ENCODE results near the gene EOGT.

The EOGT gene

GRCh38 chr3:69013253-69014021 lies at the start of gene EOGT:
Gene EOGT, minus strand, starts transcription at chr3:69013684. Its CDS starts 3,838 bp downstream, at chr3:69009846.
- Histone ChIP-seq H3K9ac (ENCODE audit: low read length in 5 of 5) (peak within 1 kb of the TSS; percentile 22 to 89 (median 86)), H3K9me3 (ENCODE audit: control insufficient read depth in 5 of 5, low read length in 5 of 5) (no peaks in the 10 kb centered on the region), H3K4me1 (ENCODE audit: control insufficient read depth in 5 of 5, insufficient read depth in 5 of 5, low read length in 5 of 5) (peaks cover 2 to 37% (median 33%) of the 10 kb centered on the region in 5 donors), H3K36me3 (ENCODE audit: control insufficient read depth in 5 of 5, insufficient read depth in 5 of 5, low read length in 5 of 5) (peaks cover 0 to 9% (median 3%) of the 10 kb centered on the region in 5 donors), H3K27me3 (ENCODE audit: control insufficient read depth in 5 of 5, insufficient read depth in 4 of 5, low read length in 5 of 5) (no peaks in the 10 kb centered on the region), H3K27ac (ENCODE audit: low read depth, low read length) (peak within 1 kb of the TSS; percentile 96), H3K4me3 (ENCODE audit: low read depth in 1 of 5, low read length in 5 of 5) (peak within 1 kb of the TSS; percentile 77 to 86 (median 78))

- no peaks in the 10 kb centered on the region for H3K9me3 ChIP-seq (ENCODE audit: control insufficient read depth in 5 of 5, low read length in 5 of 5)
- no peak overlapping the region for H3K4me3 ChIP-seq (ENCODE audit: low read depth in 1 of 5, low read length in 5 of 5)
- H3K27me3 ChIP-seq (ENCODE audit: control insufficient read depth in 5 of 5, insufficient read depth in 4 of 5, low read length in 5 of 5), result no peaks in the 10 kb centered on the region
- peaks cover 0 to 7% (median 0%) of the 10 kb centered on the region in 5 donors for H3K4me1 ChIP-seq (ENCODE audit: control insufficient read depth in 5 of 5, insufficient read depth in 5 of 5, low read length in 5 of 5)
- no peak overlapping the region for H3K27ac ChIP-seq (ENCODE audit: low read depth, low read length)
- peaks cover 35 to 66% (median 52%) of the 10 kb centered on the region in 5 donors for H3K36me3 ChIP-seq (ENCODE audit: control insufficient read depth in 5 of 5, insufficient read depth in 5 of 5, low read length in 5 of 5)
- no peak overlapping the region for H3K9ac ChIP-seq (ENCODE audit: low read length in 5 of 5)
Observed at GRCh38 chr3:69059688-69060087, 46.2 kb upstream of the EOGT start.

GRCh38 chr3:69058947-69059224 lies 45.4 kb upstream of the EOGT start:
- peaks cover 0 to 3% (median 0%) of the 10 kb centered on the region in 5 donors for H3K4me1 ChIP-seq (ENCODE audit: control insufficient read depth in 5 of 5, insufficient read depth in 5 of 5, low read length in 5 of 5)
- H3K36me3 ChIP-seq (ENCODE audit: control insufficient read depth in 5 of 5, insufficient read depth in 5 of 5, low read length in 5 of 5), result peaks cover 36 to 67% (median 53%) of the 10 kb centered on the region in 5 donors
- H3K27ac ChIP-seq (ENCODE audit: low read depth, low read length), result no peak overlapping the region

GRCh38 chr3:69058180-69058946 lies 44.9 kb upstream of the EOGT start:
- Histone ChIP-seq H3K36me3 (ENCODE audit: control insufficient read depth in 5 of 5, insufficient read depth in 5 of 5, low read length in 5 of 5) (peaks cover 36 to 71% (median 53%) of the 10 kb centered on the region in 5 donors), H3K4me3 (ENCODE audit: low read depth in 1 of 5, low read length in 5 of 5) (no peak overlapping the region), H3K4me1 (ENCODE audit: control insufficient read depth in 5 of 5, insufficient read depth in 5 of 5, low read length in 5 of 5) (no peaks in the 10 kb centered on the region), H3K27ac (ENCODE audit: low read depth, low read length) (no peak overlapping the region), H3K9me3 (ENCODE audit: control insufficient read depth in 5 of 5, low read length in 5 of 5) (no peaks in the 10 kb centered on the region), H3K9ac (ENCODE audit: low read length in 5 of 5) (no peak overlapping the region), H3K27me3 (ENCODE audit: control insufficient read depth in 5 of 5, insufficient read depth in 4 of 5, low read length in 5 of 5) (no peaks in the 10 kb centered on the region)

More at GRCh38 chr3:69058947-69059224, 45.4 kb upstream of the EOGT start:
- H3K9me3 ChIP-seq (ENCODE audit: control insufficient read depth in 5 of 5, low read length in 5 of 5), result no peaks in the 10 kb centered on the region
- H3K27me3 ChIP-seq (ENCODE audit: control insufficient read depth in 5 of 5, insufficient read depth in 4 of 5, low read length in 5 of 5), result no peaks in the 10 kb centered on the region
- no peak overlapping the region for H3K4me3 ChIP-seq (ENCODE audit: low read depth in 1 of 5, low read length in 5 of 5)
- H3K9ac ChIP-seq (ENCODE audit: low read length in 5 of 5), result no peak overlapping the region

- H3K9ac ChIP-seq (ENCODE audit: low read length in 5 of 5), result peak overlapping the region in 3 of 5 donors; percentile 96 to 99 (median 96)
- peaks cover 0 to 28% (median 27%) of the 10 kb centered on the region in 5 donors for H3K4me1 ChIP-seq (ENCODE audit: control insufficient read depth in 5 of 5, insufficient read depth in 5 of 5, low read length in 5 of 5)
- H3K27me3 ChIP-seq (ENCODE audit: control insufficient read depth in 5 of 5, insufficient read depth in 4 of 5, low read length in 5 of 5), result no peaks in the 10 kb centered on the region
- H3K36me3 ChIP-seq (ENCODE audit: control insufficient read depth in 5 of 5, insufficient read depth in 5 of 5, low read length in 5 of 5), result peaks cover 15 to 35% (median 27%) of the 10 kb centered on the region in 5 donors
- no peaks in the 10 kb centered on the region for H3K9me3 ChIP-seq (ENCODE audit: control insufficient read depth in 5 of 5, low read length in 5 of 5)
- H3K27ac ChIP-seq (ENCODE audit: low read depth, low read length), result peak overlapping the region; percentile 94
- H3K4me3 ChIP-seq (ENCODE audit: low read depth in 1 of 5, low read length in 5 of 5), result peak overlapping the region; percentile 80 to 92 (median 89)
Observed at GRCh38 chr3:69052472-69052898, 39.0 kb upstream of the EOGT start.

GRCh38 chr3:69051756-69052471 lies 38.4 kb upstream of the EOGT start, which contains the start of gene TMF1:
Gene TMF1, minus strand, starts transcription at chr3:69052333. Its CDS starts 247 bp downstream, at chr3:69052086.
- peak within 1 kb of the TSS; percentile 58 to 99 (median 96) for H3K9ac ChIP-seq (ENCODE audit: low read length in 5 of 5)
- H3K4me3 ChIP-seq (ENCODE audit: low read depth in 1 of 5, low read length in 5 of 5), result peak within 1 kb of the TSS; percentile 80 to 92 (median 89)
- no peaks in the 10 kb centered on the region for H3K9me3 ChIP-seq (ENCODE audit: control insufficient read depth in 5 of 5, low read length in 5 of 5)
- H3K27me3 ChIP-seq (ENCODE audit: control insufficient read depth in 5 of 5, insufficient read depth in 4 of 5, low read length in 5 of 5), result no peaks in the 10 kb centered on the region
- peak within 1 kb of the TSS; percentile 94 for H3K27ac ChIP-seq (ENCODE audit: low read depth, low read length)
- H3K36me3 ChIP-seq (ENCODE audit: control insufficient read depth in 5 of 5, insufficient read depth in 5 of 5, low read length in 5 of 5), result peaks cover 17 to 37% (median 29%) of the 10 kb centered on the region in 5 donors
- H3K4me1 ChIP-seq (ENCODE audit: control insufficient read depth in 5 of 5, insufficient read depth in 5 of 5, low read length in 5 of 5), result peaks cover 0 to 33% (median 27%) of the 10 kb centered on the region in 5 donors

GRCh38 chr3:69048990-69049389 lies 35.5 kb upstream of the EOGT start:
- Histone ChIP-seq H3K9ac (ENCODE audit: low read length in 5 of 5) (no peak overlapping the region), H3K4me1 (ENCODE audit: control insufficient read depth in 5 of 5, insufficient read depth in 5 of 5, low read length in 5 of 5) (peaks cover 0 to 38% (median 27%) of the 10 kb centered on the region in 5 donors), H3K27me3 (ENCODE audit: control insufficient read depth in 5 of 5, insufficient read depth in 4 of 5, low read length in 5 of 5) (no peaks in the 10 kb centered on the region), H3K4me3 (ENCODE audit: low read depth in 1 of 5, low read length in 5 of 5) (no peak overlapping the region), H3K27ac (ENCODE audit: low read depth, low read length) (no peak overlapping the region), H3K36me3 (ENCODE audit: control insufficient read depth in 5 of 5, insufficient read depth in 5 of 5, low read length in 5 of 5) (peaks cover 11 to 28% (median 18%) of the 10 kb centered on the region in 5 donors), H3K9me3 (ENCODE audit: control insufficient read depth in 5 of 5, low read length in 5 of 5) (no peaks in the 10 kb centered on the region)

GRCh38 chr3:69044608-69045007 lies 31.1 kb upstream of the EOGT start:
- Histone ChIP-seq H3K9me3 (ENCODE audit: control insufficient read depth in 5 of 5, low read length in 5 of 5) (no peaks in the 10 kb centered on the region), H3K4me3 (ENCODE audit: low read depth in 1 of 5, low read length in 5 of 5) (no peak overlapping the region), H3K36me3 (ENCODE audit: control insufficient read depth in 5 of 5, insufficient read depth in 5 of 5, low read length in 5 of 5) (peaks cover 32 to 49% (median 36%) of the 10 kb centered on the region in 5 donors), H3K27ac (ENCODE audit: low read depth, low read length) (no peak overlapping the region), H3K27me3 (ENCODE audit: control insufficient read depth in 5 of 5, insufficient read depth in 4 of 5, low read length in 5 of 5) (no peaks in the 10 kb centered on the region), H3K9ac (ENCODE audit: low read length in 5 of 5) (no peak overlapping the region), H3K4me1 (ENCODE audit: control insufficient read depth in 5 of 5, insufficient read depth in 5 of 5, low read length in 5 of 5) (peaks cover 0 to 16% (median 2%) of the 10 kb centered on the region in 5 donors)

- no peaks in the 10 kb centered on the region for H3K9me3 ChIP-seq (ENCODE audit: control insufficient read depth in 5 of 5, low read length in 5 of 5)
- H3K9ac ChIP-seq (ENCODE audit: low read length in 5 of 5), result no peak overlapping the region
- H3K4me3 ChIP-seq (ENCODE audit: low read depth in 1 of 5, low read length in 5 of 5), result no peak overlapping the region
- H3K36me3 ChIP-seq (ENCODE audit: control insufficient read depth in 5 of 5, insufficient read depth in 5 of 5, low read length in 5 of 5), result peaks cover 51 to 80% (median 68%) of the 10 kb centered on the region in 5 donors
- H3K4me1 ChIP-seq (ENCODE audit: control insufficient read depth in 5 of 5, insufficient read depth in 5 of 5, low read length in 5 of 5), result peaks cover 0 to 2% (median 0%) of the 10 kb centered on the region in 5 donors
- no peak overlapping the region for H3K27ac ChIP-seq (ENCODE audit: low read depth, low read length)
- no peaks in the 10 kb centered on the region for H3K27me3 ChIP-seq (ENCODE audit: control insufficient read depth in 5 of 5, insufficient read depth in 4 of 5, low read length in 5 of 5)
Observed at GRCh38 chr3:69033470-69033869, 20.0 kb upstream of the EOGT start.
